B cell (primary cell): ENCODE data around the gene CCDC141. TPM values are rescaled to one million over a fixed set of nuclear protein-coding genes. Genes with fewer than 3 reads are reported as not detected.

ENCODE experiments used
- ATAC-seq: fragments of 200-7000 bp; cut with Tn5 transposase; one replicate; pipeline ENCODE4 v1.10.0; 2021; ENCODE audit warnings: low read depth, mild to moderate bottlenecking, moderate number of reproducible peaks, moderate library complexity
- CTCF ChIA-PET: fragments of 350-600 bp; sonication (Branson Sonifier 250); formaldehyde crosslinking; loops from one replicate; lab custom pipeline; 2021; ENCODE audit warnings: antibody characterized with exemption, inconsistent platforms; lab: Charles Lee
- POLR2A ChIA-PET: fragments of 350-600 bp; sonication (Branson Sonifier 250); formaldehyde crosslinking; loops from one replicate; lab custom pipeline; 2021; ENCODE audit warnings: antibody characterized with exemption; lab: Charles Lee
- DNase-seq: peaks from one replicate; pipeline ENCODE4 v3.0.0; 2013
- H2AFZ ChIP-seq: 2 replicates; pipeline ENCODE4 v1.6.1; 2012; ENCODE audit warnings: mild to moderate bottlenecking, low read depth, low read length; ENCODE audit not compliant: insufficient read depth, poor library complexity, severe bottlenecking
- H3K27ac ChIP-seq, 2 donors: 1 replicate in 1 of 2; 2 replicates in 1 of 2; pipeline ENCODE4 v1.5.1; 2012 to 2013; ENCODE audit warnings: low read length in 2 of 2, mild to moderate bottlenecking in 2 of 2, moderate library complexity in 1 of 2
- H3K27me3 ChIP-seq, 4 experiments: fragments of 200-600 bp in 1 of 4; sonication (generic) in 1 of 4; replicated peaks in 1 of 4; 1 replicate in 2 of 4; 2 replicates in 2 of 4; pipeline versions ENCODE4 v1.6.1 to v1.7.0; 2013 to 2016; ENCODE audit warnings: low read length in 3 of 4, mild to moderate bottlenecking in 2 of 4, mixed read lengths in 1 of 4, moderate library complexity in 1 of 4; ENCODE audit not compliant: insufficient read depth in 4 of 4, control insufficient read depth in 3 of 4; ENCODE audit errors: control extremely low read depth in 1 of 4
- H3K36me3 ChIP-seq, 2 experiments: replicated peaks in 1 of 2; 1 replicate in 1 of 2; 2 replicates in 1 of 2; pipeline versions ENCODE4 v1.6.1 to v1.7.1; 2013; ENCODE audit warnings: low read length in 1 of 2; ENCODE audit not compliant: insufficient read depth in 2 of 2, control insufficient read depth in 1 of 2; ENCODE audit errors: control extremely low read depth in 1 of 2, extremely low read depth in 1 of 2
- H3K4me1 ChIP-seq, 2 donors: fragments of 200-600 bp in 1 of 2; sonication (generic) in 1 of 2; 1 replicate in 1 of 2; 2 replicates in 1 of 2; pipeline versions ENCODE4 v1.5.1 to v1.6.1; 2013 to 2017; ENCODE audit warnings: low read length in 2 of 2; ENCODE audit not compliant: control insufficient read depth in 2 of 2, insufficient read depth in 2 of 2
- H3K4me2 ChIP-seq: replicated peaks from 2 replicates; pipeline ENCODE3; 2012; ENCODE audit warnings: mild to moderate bottlenecking, low read depth, low read length; ENCODE audit not compliant: poor library complexity, severe bottlenecking
- H3K4me3 ChIP-seq, 5 experiments: fragments of 200-600 bp in 1 of 5; sonication (generic) in 1 of 5; 1 replicate in 3 of 5; 2 replicates in 2 of 5; pipeline versions ENCODE4 v1.5.1 to v1.7.0; 2011 to 2016; ENCODE audit warnings: low read length in 4 of 5, mild to moderate bottlenecking in 4 of 5, low read depth in 2 of 5, control low read depth in 1 of 5, moderate library complexity in 1 of 5; ENCODE audit not compliant: insufficient read depth in 1 of 5; ENCODE audit errors: control extremely low read depth in 1 of 5, extremely low read depth in 1 of 5
- H3K79me2 ChIP-seq: fragments of 200-600 bp; sonication (generic); one replicate; pipeline ENCODE4 v1.6.0; 2016; ENCODE audit warnings: low read length; ENCODE audit not compliant: control insufficient read depth, insufficient read depth
- H3K9ac ChIP-seq: fragments of 200-600 bp; sonication (generic); 2 replicates; pipeline ENCODE4 v1.6.1; 2017; ENCODE audit warnings: mild to moderate bottlenecking, low read length, moderate library complexity
- H3K9me3 ChIP-seq, 3 donors: one replicate each; pipeline versions ENCODE4 v1.6.1 to v1.7.1; 2013; ENCODE audit warnings: low read length in 2 of 3; ENCODE audit not compliant: control insufficient read depth in 2 of 3, insufficient read depth in 1 of 3; ENCODE audit errors: control extremely low read depth in 1 of 3
- H4K20me1 ChIP-seq: 2 replicates; pipeline ENCODE4 v1.6.0; 2012; ENCODE audit warnings: mild to moderate bottlenecking, low read length; ENCODE audit not compliant: insufficient read depth, control insufficient read depth, poor library complexity, severe bottlenecking
- H3K27ac Mint-ChIP-seq: one replicate; pipeline ENCODE4 v1.8.0; 2021; ENCODE audit warnings: mixed read lengths
- H3K27me3 Mint-ChIP-seq: one replicate; pipeline ENCODE4 v1.8.0; 2021; ENCODE audit warnings: mixed read lengths
- H3K4me1 Mint-ChIP-seq: one replicate; pipeline ENCODE4 v1.8.0; 2021; ENCODE audit warnings: mixed read lengths
- H3K4me3 Mint-ChIP-seq: one replicate; pipeline ENCODE4 v1.8.0; 2021; ENCODE audit warnings: mixed read lengths
- H3K9me3 Mint-ChIP-seq: one replicate; pipeline ENCODE4 v1.8.0; 2022; ENCODE audit warnings: mixed read lengths; ENCODE audit not compliant: insufficient read depth
- CTCF ChIP-seq: fragments of 200-600 bp; IDR thresholded peaks from one replicate; pipeline ENCODE4 v1.8.0; 2022; ENCODE audit warnings: antibody characterized with exemption, mild to moderate bottlenecking
- EZH2 ChIP-seq: IDR thresholded peaks from 2 replicates; pipeline ENCODE4 v1.6.1; 2012; ENCODE audit warnings: borderline replicate concordance, low read depth, mild to moderate bottlenecking, moderate library complexity, low read length; ENCODE audit not compliant: insufficient read depth, poor library complexity, severe bottlenecking
- WGBS: methylation state at CpG from one replicate; pipeline ENCODE4 v1.1.5; 2013; ENCODE audit warnings: missing lambda C conversion rate; ENCODE audit not compliant: insufficient coverage; 5-methylcytosine and 5-hydroxymethylcytosine counted together
- intact Hi-C: fragments of 100-400 bp; cut with micrococcal nuclease; formaldehyde crosslinking; loops from one replicate; pipeline ENCODE4 v1.10.0; 2022
- polyA plus RNA-seq: library from polyadenylated mRNA; depleted of rRNA; stranded (reverse); fragments of >200 nt; gene quantifications from 2 replicates; pipeline ENCODE4 v1.2.3, GENCODE V29; 2012
- total RNA-seq, 2 donors: library from RNA; stranded (reverse); fragments of 120-200 nt in 1 of 2; gene quantifications; 1 replicate in 1 of 2; 2 replicates in 1 of 2; pipeline versions ENCODE4 v1.2.3 to v1.2.4, GENCODE V29; 2013 to 2022

Gene CCDC141
- total and polyA plus RNA-seq, 2 donors (not counting 1 experiment from before 2014, with no cell fraction given), result 2.1 to 47.5 TPM

GRCh38 chr2:178998539-178998938 is 51.4 kb downstream of the CCDC141 start:
- ChIA-PET CTCF (interaction anchor here (1.4 to 2.5 kb wide), 2 partner anchors 21 to 131 kb away, joined by 4 to 8 read pairs; no protein-coding TSS in a partner anchor), POLR2A (no interaction called here)
- Histone ChIP-seq H3K4me2 (peak overlapping the region; percentile 54), H3K27ac (peak overlapping the region in 1 of 2 donors; percentile 58), H3K9me3 (peaks cover 0 to 7% (median 0%) of the 10 kb centered on the region in 3 donors), H3K79me2 (no peaks in the 10 kb centered on the region), H2AFZ (no peak overlapping the region), H3K4me1 (peaks cover 11 to 20% of the 10 kb centered on the region in 2 donors), H3K36me3 (no peaks in the 10 kb centered on the region), H4K20me1 (no peaks in the 10 kb centered on the region), H3K27me3 (no peaks in the 10 kb centered on the region), H3K4me3 (no peak overlapping the region), H3K9ac (peak overlapping the region; percentile 11)
- peak overlapping the region; percentile 39 for H3K27ac Mint-ChIP-seq
- H3K27me3 Mint-ChIP-seq, result no peaks in the 10 kb centered on the region
- DNase-seq, result peak; percentile 17
- ATAC-seq, result no peak
- WGBS, result no CpG with 5 or more reads among the region's 2 CpGs
- H3K4me1 Mint-ChIP-seq, result peaks cover 26% of the 10 kb centered on the region
- intact Hi-C loops, result no loop called here
- no peaks in the 10 kb centered on the region for H3K9me3 Mint-ChIP-seq
- peak overlapping the region; percentile 14 for H3K4me3 Mint-ChIP-seq
- TF ChIP-seq EZH2 (no peak), CTCF (no peak)

- Histone ChIP-seq H3K27me3 (no peaks in the 10 kb centered on the region), H4K20me1 (no peaks in the 10 kb centered on the region), H3K4me3 (no peak overlapping the region), H3K9ac (no peak overlapping the region), H3K4me2 (no peak overlapping the region), H3K4me1 (peaks cover 11 to 20% of the 10 kb centered on the region in 2 donors), H3K9me3 (peaks cover 0 to 7% (median 0%) of the 10 kb centered on the region in 3 donors), H3K36me3 (no peaks in the 10 kb centered on the region), H3K79me2 (no peaks in the 10 kb centered on the region), H2AFZ (no peak overlapping the region), H3K27ac (no peak overlapping the region)
- ATAC-seq (no peak), DNase-seq (no peak)
- no peaks in the 10 kb centered on the region for H3K27me3 Mint-ChIP-seq
- whole genome bisulfite sequencing, result no CpG with 5 or more reads among the region's 2 CpGs
- H3K4me1 Mint-ChIP-seq, result peaks cover 26% of the 10 kb centered on the region
- ChIA-PET CTCF (interaction anchor here (1.0 to 2.5 kb wide), 3 partner anchors 12 to 132 kb away, joined by 3 to 8 read pairs (median 6); no protein-coding TSS in a partner anchor), POLR2A (no interaction called here)
- no peak overlapping the region for H3K4me3 Mint-ChIP-seq
- H3K9me3 Mint-ChIP-seq, result no peaks in the 10 kb centered on the region
- intact Hi-C loops, result no loop called here
- no peak for TF ChIP-seq EZH2
- no peak for TF ChIP-seq CTCF
- H3K27ac Mint-ChIP-seq, result no peak overlapping the region
These were observed 52.5 kb downstream of the CCDC141 start for GRCh38 chr2:178997477-178997876.
